HG03575 (cell line): Measurements from ENCODE around the gene NFYA.

Experiments used
- ATAC-seq: cut with Tn5 transposase; IDR thresholded peaks from one replicate; pipeline ENCODE4 v1.9.1; 2021; ENCODE audit not compliant: unreplicated experiment, insufficient number of reproducible peaks, low FRiP score; ENCODE audit errors: extremely low read depth

NFYA gene

GRCh38 chr6:41066867-41067304 is 5.9 kb upstream of the NFYA start:
- ATAC-seq, result no peak

GRCh38 chr6:41071501-41071922 is 1.3 kb upstream of the NFYA start:
- no peak for ATAC-seq

- peak; percentile 51 for ATAC-seq
These were observed 595 bp upstream of the NFYA start, which contains the start of gene OARD1 for GRCh38 chr6:41071923-41072835. OARD1 (minus strand) TSS chr6:41072356; CDS start chr6:41071634, 722 bp downstream.

GRCh38 chr6:41073203-41073967 is 611 bp downstream of the NFYA start:
- no peak for ATAC-seq

DNA sequence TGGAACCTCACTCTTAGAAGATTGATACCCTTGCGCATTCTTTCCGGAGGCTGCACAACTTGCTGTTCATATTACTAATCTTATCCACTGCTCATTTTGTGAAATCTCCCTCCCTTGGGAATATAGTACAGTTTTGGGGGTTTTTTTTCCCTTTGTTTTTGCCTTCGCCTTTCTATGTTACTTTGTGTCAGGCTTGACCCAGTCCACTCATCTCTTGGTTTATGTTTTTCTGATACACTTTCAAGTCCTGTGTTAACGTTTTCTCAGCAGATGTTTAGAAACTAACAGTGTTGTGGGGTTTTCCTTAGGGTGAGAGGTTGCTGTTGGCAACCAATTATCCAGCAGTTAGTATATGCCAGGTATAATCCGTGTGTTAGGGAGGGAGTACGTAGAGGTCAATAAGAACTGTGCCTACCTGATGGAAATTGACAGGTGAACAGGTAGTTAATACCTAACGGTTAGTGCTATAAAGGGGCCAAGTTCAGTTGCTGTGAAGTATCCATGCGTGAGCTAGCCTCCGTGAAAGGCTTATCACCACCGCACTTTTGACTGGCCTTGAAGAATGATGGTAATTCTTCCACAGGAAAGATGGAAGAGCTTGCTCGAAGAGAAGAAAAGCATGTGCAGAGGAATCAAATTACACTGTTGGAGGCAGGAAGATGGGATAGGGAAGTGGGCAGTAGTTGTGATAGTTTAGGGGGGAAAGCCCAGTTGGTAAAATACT is 1.4 kb downstream of the NFYA start:
- ATAC-seq, result no peak

- ATAC-seq, result no peak
These were observed 2.1 kb downstream of the NFYA start for GRCh38 chr6:41074692-41075436.

DNA sequence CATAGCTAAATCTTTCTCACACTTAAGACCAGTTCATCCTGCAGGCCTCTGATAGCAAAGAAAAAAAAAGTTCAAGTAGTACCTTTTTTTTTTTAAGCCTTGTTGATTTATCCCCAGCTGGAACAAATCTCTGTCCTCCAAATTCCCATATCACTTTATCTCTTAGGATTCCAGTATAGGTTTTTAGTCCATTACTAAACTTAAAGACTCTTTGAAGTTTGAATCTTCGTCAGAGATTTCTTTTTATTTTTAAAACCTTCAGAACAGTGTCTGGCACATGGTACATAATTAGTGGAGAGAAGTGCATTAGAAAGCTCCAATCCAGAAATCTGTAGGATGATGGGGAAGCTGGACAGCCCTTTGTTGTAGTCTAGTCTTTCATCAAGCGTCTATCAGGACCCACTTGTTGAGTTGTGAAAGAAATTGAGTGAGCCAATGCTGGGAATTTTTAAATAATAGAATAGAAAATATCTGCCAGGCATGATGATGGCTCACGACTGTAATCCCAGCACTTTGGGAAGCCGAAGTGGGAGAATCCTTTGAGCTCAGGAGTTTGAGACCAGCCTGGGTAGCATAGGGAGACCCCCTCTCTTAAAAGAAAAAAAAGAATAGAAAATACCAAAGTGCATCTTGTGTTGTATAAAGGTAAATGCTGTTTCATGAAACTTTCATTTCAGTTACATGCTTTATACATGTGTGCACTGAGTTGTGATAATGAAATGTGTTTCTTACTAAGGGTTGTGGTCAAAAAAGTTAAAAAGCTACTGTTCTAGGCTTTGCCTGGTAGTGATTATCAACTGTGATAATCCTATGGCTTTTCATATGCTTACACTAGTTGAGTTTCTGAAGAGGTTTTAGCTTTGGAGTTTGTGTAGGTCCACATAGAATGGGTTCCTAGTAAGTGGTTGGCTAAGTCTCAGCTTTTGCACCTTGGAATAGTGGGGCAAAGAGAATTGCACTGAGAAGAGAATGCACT is 3.2 kb downstream of the NFYA start:
- no peak for ATAC-seq

- ATAC-seq, result no peak
These were observed 4.8 kb downstream of the NFYA start for GRCh38 chr6:41077536-41077935.

DNA sequence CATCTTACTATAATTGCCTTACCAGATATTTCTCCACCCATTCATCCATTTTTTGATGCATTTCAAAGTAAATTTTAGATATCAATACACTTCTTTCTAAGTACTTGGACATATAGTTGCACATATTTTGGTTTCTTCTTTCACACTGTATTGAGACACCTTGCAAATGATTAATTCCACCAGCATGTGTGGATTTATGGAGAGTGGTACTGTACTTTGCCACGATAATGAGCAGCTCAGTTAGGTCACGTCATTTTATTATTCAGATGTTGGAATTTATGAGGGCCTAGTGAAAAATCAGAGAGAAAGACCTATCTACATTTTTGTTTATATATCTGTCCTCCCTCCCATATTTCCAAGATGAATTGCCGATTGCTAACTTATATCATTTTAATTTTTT is 5.3 kb downstream of the NFYA start:
- no peak for ATAC-seq

DNA sequence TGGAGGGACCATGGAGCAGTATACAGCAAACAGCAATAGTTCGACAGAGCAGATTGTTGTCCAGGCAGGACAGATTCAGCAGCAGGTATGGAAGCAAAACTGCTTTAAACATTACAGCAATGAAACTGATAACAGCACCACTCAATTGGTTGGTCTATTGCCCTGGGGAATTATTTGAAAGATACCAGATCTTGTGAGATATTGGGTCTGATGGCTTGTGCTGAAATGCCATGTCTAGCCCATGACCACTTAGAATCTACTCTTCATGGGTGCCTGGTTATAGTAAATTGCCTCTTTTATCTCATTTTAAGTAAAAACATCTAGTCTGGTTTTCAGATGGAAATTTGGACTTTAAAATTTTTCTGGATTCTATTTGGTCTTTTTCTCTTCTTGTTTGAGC is 6.3 kb downstream of the NFYA start:
- no peak for ATAC-seq

- ATAC-seq, result no peak
These were observed 7.8 kb downstream of the NFYA start for GRCh38 chr6:41080621-41081020.

- ATAC-seq, result no peak
These were observed 10.3 kb downstream of the NFYA start for GRCh38 chr6:41083072-41083471.

DNA sequence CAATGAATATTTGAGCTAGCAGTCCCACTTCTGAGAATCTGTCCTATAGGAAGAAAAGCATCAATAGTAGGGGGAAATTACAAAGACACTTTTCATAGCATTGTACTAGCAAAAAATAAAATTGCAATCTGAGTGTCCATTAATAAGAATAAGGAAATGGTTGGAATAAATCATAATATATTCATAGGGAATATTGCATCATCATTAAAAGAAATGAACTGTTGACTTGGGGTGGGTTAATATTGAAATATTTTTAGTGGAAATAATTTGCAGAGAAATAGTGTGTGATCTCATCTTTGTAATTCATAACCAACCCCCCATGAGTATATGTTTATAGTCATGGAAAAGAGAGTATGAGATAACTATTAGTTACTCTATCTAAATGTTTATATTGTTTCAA is 12.4 kb downstream of the NFYA start:
- ATAC-seq, result no peak

- ATAC-seq, result no peak
These were observed 15.7 kb downstream of the NFYA start for GRCh38 chr6:41088451-41088850.

DNA sequence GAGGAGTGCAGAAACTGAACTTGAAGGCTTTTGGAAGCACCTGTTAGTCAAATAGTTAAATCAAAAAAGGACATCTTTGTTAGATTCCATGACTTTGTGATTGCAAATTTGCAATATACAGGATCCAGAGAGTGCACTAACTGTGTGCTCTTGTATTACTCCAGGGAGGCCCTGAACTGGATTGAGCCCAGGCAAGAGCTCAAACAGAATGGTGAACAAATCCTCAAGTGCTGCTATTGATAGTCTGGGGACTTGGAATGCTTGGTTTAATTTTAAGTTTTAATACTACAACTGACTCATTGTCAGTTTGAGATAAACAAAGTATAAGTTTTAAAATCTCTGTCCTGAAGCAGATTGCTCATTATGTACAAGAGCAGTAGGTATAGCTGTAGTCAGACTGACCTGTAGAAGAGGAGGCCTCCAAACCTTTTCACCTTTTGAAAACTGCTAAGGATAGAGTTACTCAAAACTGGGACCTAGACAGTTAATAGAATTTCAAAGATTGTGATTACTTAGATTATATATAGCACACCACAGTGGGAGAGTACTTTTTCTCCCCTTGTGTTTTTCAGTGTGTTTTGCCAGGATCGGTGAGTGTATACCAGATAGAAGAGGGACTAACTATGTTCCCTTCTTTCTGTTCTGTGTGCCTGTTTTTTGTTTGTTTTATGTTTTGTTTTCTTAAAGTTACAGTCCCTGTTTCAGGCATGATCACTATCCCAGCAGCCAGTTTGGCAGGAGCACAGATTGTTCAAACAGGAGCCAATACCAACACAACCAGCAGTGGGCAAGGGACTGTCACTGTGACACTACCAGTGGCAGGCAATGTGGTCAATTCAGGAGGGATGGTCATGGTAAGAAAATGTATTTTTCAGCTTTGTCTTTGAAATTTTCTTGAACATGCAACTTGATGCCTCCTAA is 18.3 kb downstream of the NFYA start:
- no peak for ATAC-seq

DNA sequence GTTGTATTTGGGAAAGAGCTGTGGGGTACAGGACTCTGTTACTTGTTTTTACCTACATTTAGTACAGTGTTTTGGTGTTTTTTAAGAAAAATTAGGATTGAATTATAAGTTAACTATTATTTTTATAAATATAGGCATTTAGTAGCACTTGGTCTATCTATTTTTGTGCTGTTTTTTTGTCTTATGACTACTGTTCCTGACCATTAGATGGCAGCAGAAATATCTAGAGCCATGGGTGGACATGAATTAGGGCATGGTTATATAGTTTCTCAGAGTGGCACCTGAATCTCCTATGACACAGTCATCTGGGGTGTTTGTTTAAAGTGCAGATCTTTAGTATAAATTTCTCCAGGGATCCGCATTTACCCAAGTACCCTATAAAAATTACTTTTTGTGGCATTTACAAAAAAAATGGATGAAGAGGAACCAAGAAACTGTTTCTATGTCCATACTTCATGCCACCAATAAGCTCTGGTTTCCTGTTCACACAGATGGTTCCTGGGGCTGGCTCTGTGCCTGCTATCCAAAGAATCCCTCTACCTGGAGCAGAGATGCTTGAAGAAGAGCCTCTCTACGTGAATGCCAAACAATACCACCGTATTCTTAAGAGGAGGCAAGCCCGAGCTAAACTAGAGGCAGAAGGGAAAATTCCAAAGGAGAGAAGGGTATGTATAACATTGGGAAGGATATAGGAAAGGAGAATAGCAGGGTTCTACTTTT is 19.8 kb downstream of the NFYA start:
- no peak for ATAC-seq
